SW 1271 (cell line): ENCODE measurements around the gene PLGLB2.
"Not testable (repeated sequence)": the region's sequence is repeated elsewhere in the genome, so short reads cannot be mapped to it uniquely, and the experiment has no call there.

ENCODE experiments used
- DNase-seq, 2 experiments: peaks; one replicate each; lab custom pipeline; 2025; lab: John Stamatoyannopoulos, UW

PLGLB2 gene

GRCh38 chr2:87747791-87748190 is at the start of gene PLGLB2:
TSS of gene PLGLB2 (plus strand) at chr2:87748087. CDS start at chr2:87748154, 67 bp downstream.
- not testable (repeated sequence) for DNase-seq

GRCh38 chr2:87704572-87705323 is 43.1 kb upstream of the PLGLB2 start:
- not testable (repeated sequence) for DNase-seq

DNA sequence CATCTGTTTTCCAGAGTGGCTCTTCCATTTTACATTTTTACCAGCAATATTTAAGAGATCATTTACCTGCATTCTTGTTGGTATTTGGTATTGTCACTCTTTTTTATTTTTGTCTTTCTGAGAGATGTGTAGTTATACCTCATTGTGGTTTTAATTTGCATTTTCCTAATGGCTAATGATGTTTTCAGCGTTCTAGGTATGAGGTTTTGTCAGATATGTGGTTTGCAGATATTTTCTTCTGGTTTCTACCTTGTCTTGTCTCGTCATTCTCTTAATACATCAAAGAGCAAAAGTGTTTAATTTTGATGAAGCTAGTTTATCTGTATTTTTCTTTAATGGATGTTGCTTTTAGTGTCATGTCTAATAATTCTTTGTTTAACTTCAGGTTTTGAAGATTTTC is 39.5 kb upstream of the PLGLB2 start:
- not testable (repeated sequence) for DNase-seq

DNA sequence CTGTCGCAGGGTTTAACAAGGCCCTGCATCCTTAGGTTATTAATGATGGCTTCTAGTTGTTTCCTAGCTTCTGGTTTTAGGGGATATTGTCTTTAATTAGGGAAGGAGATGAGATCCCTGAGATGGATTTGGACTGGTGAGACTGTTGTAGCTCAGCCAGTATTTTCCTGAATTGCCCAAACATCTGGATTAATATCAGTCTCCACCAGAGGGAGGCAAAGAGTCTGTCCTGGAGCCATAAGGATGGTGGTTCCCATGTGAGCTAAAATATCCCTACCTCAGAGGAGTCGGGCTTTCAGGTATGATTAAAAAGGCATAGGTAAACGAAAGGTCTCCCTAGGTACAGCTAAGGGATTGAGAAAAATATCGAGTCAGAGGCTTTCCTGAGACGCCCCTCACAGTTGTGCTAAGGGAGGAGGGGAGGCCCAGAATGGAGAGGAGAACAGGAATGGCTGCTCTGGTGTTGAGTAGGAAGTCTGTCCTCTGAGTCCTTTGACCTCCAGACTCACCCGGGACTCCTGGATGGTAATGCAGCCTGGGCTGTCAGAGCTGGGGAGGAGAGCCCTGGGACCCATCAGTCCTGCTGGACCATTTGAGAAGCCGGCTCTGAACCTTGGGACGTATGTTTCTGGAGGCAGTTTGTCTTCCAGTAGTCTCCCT is 19.8 kb upstream of the PLGLB2 start:
- DNase-seq: not testable (repeated sequence)

GRCh38 chr2:87740928-87741327 is 7.0 kb upstream of the PLGLB2 start:
- DNase-seq: not testable (repeated sequence)

- not testable (repeated sequence) for DNase-seq
Observed at GRCh38 chr2:87742393-87743108, 5.3 kb upstream of the PLGLB2 start.

DNA sequence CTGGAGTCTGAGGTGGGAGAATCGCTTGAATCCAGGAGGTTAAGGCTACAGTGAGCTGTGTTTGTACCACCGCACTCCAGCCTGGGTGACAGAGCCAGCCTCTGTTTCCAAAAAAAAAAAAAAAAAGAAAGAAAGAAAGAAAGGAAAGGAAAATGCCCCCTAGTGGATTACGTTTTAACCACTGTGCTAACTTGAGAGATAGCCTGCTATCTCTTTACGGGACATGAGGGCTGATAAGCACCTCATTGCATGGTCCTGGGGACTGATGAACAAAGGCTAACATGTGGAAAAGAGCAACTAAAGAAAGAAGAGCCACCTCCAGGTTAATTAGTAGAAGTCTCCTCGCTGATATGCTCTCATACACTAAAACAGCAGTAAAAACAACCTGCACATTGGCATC is 4.2 kb upstream of the PLGLB2 start:
- DNase-seq: not testable (repeated sequence)

DNA sequence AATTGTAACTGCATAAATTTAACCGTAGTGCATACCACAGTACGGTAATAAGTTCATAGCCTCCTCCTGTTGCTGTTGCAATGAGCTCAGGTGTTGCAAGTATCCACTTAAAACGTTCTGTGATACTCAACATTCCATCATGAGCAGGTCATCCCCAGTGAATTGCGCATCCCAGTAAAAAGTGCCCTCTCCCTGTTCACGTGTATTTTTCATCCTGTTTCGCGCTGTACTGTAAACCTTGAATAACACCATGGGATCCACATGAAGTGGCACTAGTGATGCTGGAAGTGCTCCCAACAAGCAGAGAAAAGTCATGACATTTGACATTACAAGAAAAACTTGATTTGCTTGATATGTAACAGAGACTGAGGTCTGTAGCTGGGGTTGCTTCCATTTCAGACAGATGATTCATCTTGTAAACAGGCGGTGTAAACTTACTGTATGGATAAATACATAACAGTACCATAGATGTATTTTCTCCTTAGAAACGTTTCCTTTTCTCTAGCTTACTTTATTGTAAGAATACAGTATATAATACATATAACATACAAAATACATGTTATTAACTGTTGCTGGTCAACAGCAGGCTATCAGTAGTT is 2.4 kb upstream of the PLGLB2 start:
- DNase-seq: not testable (repeated sequence)

- DNase-seq: not testable (repeated sequence)
Observed at GRCh38 chr2:87748524-87748923, 637 bp downstream of the PLGLB2 start.

DNA sequence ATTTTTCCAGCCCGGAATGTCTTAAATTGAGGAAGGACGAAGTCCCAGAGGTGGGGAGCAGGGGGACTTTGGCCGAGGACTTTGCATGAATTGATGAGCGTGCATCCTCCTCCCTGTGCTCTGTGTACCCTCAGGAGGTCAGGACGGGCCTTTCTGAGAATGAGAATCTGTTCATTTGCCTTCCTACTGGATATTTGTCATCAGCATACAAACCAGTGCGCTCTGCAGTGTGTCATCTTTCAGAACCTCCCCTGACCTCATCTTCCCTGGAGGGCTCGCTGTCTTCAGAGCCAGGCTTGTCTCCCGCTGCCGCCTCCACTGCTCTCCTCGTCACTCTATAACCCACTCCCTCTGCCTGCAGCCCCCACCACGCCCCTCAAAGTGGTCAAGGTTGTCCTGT is 2.7 kb downstream of the PLGLB2 start:
- not testable (repeated sequence) for DNase-seq

DNA sequence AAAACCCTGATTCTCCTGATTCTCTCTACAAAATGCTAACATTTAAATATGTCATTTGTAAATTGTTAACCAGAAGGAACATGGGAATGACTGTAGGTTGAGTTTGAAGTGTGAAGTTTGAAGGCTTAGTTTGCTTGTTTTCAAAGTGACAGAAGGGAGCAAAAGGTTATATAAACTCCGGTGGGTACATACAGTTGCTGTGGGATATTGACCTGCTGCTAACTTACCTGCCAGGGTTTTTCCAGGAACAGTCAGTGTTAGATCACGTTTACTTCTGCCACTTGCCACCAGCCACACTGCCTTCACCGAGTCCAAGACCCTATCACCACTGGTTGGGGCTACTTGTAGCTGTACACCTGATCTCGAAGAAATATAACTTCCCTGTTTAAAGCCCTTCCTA is 6.9 kb downstream of the PLGLB2 start:
- not testable (repeated sequence) for DNase-seq
